GM18519 (cell line): Measurements from ENCODE around the gene PPM1H.
"Not testable (repeated sequence)": the region's sequence is repeated elsewhere in the genome, so short reads cannot be mapped to it uniquely, and the experiment has no call there.

Source experiments
- ATAC-seq: cut with Tn5 transposase; IDR thresholded peaks from one replicate; pipeline ENCODE4 v1.9.1; 2021; ENCODE audit warnings: mild to moderate bottlenecking, moderate library complexity; ENCODE audit not compliant: unreplicated experiment, low FRiP score

Gene PPM1H

GRCh38 chr12:62934799-62935674 is at the start of gene PPM1H:
TSS of gene PPM1H (minus strand) at chr12:62935150. CDS start at chr12:62934736, 414 bp downstream.
- ATAC-seq: peak; percentile 73

GRCh38 chr12:62983594-62983993 is 48.6 kb upstream of the PPM1H start:
- no peak for ATAC-seq

- ATAC-seq: no peak
Measured at GRCh38 chr12:62978768-62979167, 43.8 kb upstream of the PPM1H start.

- no peak for ATAC-seq
Measured at GRCh38 chr12:62977883-62978282, 42.9 kb upstream of the PPM1H start.

- ATAC-seq: no peak
Measured at GRCh38 chr12:62977418-62977817, 42.5 kb upstream of the PPM1H start.

- ATAC-seq: no peak
Measured at GRCh38 chr12:62976110-62976662, 41.2 kb upstream of the PPM1H start.

GRCh38 chr12:62971769-62972525 is 37.0 kb upstream of the PPM1H start:
- ATAC-seq: no peak

- no peak for ATAC-seq
Measured at GRCh38 chr12:62969695-62970094, 34.7 kb upstream of the PPM1H start.

- ATAC-seq: no peak
Measured at GRCh38 chr12:62967701-62968100, 32.8 kb upstream of the PPM1H start.

- no peak for ATAC-seq
Measured at GRCh38 chr12:62966990-62967506, 32.1 kb upstream of the PPM1H start.

GRCh38 chr12:62966446-62966989 is 31.6 kb upstream of the PPM1H start:
- ATAC-seq: not testable (repeated sequence)

GRCh38 chr12:62965700-62966099 is 30.8 kb upstream of the PPM1H start:
- not testable (repeated sequence) for ATAC-seq

- not testable (repeated sequence) for ATAC-seq
Measured at GRCh38 chr12:62965242-62965641, 30.3 kb upstream of the PPM1H start.

GRCh38 chr12:62963486-62964041 is 28.6 kb upstream of the PPM1H start:
- no peak for ATAC-seq

GRCh38 chr12:62960324-62960723 is 25.4 kb upstream of the PPM1H start:
- ATAC-seq: no peak

- no peak for ATAC-seq
Measured at GRCh38 chr12:62959745-62960144, 24.8 kb upstream of the PPM1H start.

GRCh38 chr12:62957233-62957953 is 22.4 kb upstream of the PPM1H start:
- ATAC-seq: no peak

- no peak for ATAC-seq
Measured at GRCh38 chr12:62955678-62956077, 20.7 kb upstream of the PPM1H start.

GRCh38 chr12:62950317-62950716 is 15.4 kb upstream of the PPM1H start:
- ATAC-seq: no peak

- ATAC-seq: no peak
Measured at GRCh38 chr12:62948123-62948522, 13.2 kb upstream of the PPM1H start.
